RWPE1 (cell line): Measurements from ENCODE around the gene ARF3.
"Not testable (repeated sequence)": the region's sequence is repeated elsewhere in the genome, so short reads cannot be mapped to it uniquely, and the experiment has no call there.

Experiments
- CTCF ChIA-PET: fragments of 350-600 bp; sonication (Branson Sonifier 250); formaldehyde crosslinking; extraction: SDS; loops from one replicate; lab custom pipeline; 2021; lab: Yijun Ruan, JAX
- POLR2A ChIA-PET: fragments of 400-600 bp; formaldehyde crosslinking; extraction: SDS; loops from one replicate; lab custom pipeline; 2020; ENCODE audit warnings: antibody characterized with exemption; ENCODE audit not compliant: low non-redundant PET; lab: Yijun Ruan, JAX
- DNase-seq: peaks from one replicate; pipeline ENCODE4 v3.0.0; 2012; ENCODE audit warnings: low spot score
- H3K27ac ChIP-seq: fragments of 450-650 bp; 2 replicates; pipeline ENCODE4 v1.5.1; 2017
- CTCF ChIP-seq: fragments of 450-650 bp; conservative IDR thresholded peaks from 2 replicates; pipeline ENCODE4 v1.5.1; 2017; ENCODE audit warnings: low read depth, mild to moderate bottlenecking

ARF3 gene

DNA sequence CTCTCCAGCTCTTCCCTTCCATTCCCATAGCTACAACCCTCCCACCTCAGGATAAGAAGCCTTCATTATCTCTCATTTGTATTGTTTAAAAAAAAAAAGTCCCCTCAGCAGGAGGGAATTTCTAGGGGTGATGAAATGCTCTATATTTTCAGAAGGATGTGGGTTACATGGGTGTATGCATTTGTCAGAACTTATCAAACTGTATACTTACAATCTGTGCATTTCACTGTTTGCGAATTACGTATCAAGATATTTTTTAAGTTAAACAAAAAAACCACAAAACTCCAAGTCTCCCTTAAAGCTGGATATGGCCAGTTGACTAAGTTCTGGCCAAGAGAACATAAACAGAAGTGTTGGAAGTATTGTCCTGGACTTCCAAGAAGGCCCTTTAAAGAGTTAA lies 30.0 kb downstream of the ARF3 start:
- ChIA-PET CTCF (interaction anchor here (0.8 to 1.5 kb wide), 2 partner anchors 9 to 36 kb away, joined by 5 to 6 read pairs; no protein-coding TSS in a partner anchor), POLR2A (no interaction called here)
- no peak for DNase-seq
- H3K27ac ChIP-seq = no peak overlapping the region
- TF ChIP-seq CTCF = no peak

DNA sequence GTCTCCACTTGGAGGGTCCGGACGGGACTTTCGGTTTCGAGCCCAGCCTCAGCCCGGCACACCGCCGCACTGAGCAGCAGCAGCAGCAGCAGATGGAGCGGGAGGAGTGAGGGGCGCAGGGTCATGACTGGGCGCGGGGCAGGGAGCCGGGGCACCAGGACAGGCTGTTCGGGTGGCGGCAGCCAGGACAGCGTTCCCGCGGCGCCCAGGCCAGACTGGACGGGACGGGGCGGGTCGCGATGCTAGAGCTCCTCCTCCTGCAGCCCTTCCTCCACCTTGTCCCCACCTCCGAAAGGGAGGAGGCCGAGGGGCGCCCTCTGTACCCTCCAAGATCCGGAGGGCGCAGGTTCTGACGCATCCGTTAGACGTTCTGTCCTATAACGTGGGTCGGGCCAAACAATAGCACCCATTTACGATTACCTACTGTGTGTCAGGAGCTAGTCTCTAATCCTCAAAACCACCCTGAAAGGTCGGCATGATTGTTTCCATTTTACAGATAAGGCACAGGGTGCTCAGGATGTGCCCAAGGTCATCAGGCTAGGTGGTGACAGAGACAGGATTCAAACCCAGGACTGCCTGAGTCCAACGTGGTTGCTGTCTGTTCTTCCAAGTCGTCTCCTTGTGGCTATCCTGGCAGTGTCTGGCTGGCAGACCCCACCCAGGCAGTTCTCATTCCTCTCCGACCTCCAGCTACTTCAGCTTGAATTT lies 31.8 kb downstream of the ARF3 start, which contains the start of gene FKBP11:
Gene FKBP11 (minus strand): TSS at position 189 of the 708 bp plus-strand sequence. CDS start 64 bp downstream, at position 125.
- H3K27ac ChIP-seq = peak within 1 kb of the TSS; percentile 61
- DNase-seq = peak; percentile 41
- POLR2A ChIA-PET = no interaction called here
- TF ChIP-seq CTCF = no peak
- CTCF ChIA-PET = interaction anchor here (0.6 to 1.1 kb wide), 3 partner anchors 10 to 75 kb away, joined by 3 to 5 read pairs (median 3); no protein-coding TSS in a partner anchor

DNA sequence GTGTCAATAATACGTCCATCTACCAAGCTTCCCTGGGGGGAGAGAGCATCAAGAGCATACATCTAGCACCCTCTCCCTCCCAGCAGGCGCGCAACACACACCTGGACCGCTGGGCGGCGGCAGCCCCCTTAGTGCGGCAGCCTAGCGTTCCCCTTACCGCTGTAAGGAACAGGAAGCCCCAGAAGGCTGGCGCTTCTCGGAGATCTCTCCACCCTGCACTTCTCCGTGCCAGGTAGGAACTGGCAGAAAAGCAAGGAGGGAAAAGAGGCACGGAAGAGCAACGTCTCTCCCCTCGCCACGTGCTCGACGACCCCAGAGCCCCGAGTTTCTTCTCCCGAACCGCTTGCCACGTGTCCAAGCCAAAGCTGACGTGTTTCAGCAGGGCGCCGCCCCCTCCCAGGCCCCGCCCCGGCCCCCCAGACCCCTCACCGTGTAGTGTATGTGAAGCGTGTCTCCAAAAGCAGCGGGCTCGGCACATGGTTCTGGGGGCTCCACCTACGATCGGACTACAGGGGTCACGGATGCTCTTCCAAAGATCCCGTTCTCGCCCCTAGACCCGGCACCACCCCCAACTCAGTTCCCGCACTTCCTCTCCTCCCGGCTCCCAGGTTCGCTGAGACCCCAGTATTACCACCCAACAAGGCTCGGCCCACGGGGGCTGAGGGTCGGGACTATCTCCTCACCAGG lies 32.5 kb downstream of the ARF3 start:
- peak; percentile 49 for DNase-seq
- H3K27ac ChIP-seq = peak overlapping the region; percentile 61
- ChIA-PET CTCF (interaction anchor here (0.9 to 1.1 kb wide), 2 partner anchors 11 to 15 kb away, joined by 3 read pairs; no protein-coding TSS in a partner anchor), POLR2A (no interaction called here)
- TF ChIP-seq CTCF = peak; percentile 71

- DNase-seq = no peak
- CTCF ChIA-PET = interaction anchor here (1.0 kb wide), 1 partner anchor 13 kb away, joined by 3 read pairs; no protein-coding TSS in a partner anchor
- POLR2A ChIA-PET = no interaction called here
- no peak overlapping the region for H3K27ac ChIP-seq
- TF ChIP-seq CTCF = no peak
Measured at GRCh38 chr12:48923117-48923516, 34.2 kb downstream of the ARF3 start.

- ChIA-PET POLR2A (no interaction called here), CTCF (interaction anchor here (0.6 to 0.7 kb wide), 2 partner anchors 8 to 18 kb away, joined by 3 to 4 read pairs; no protein-coding TSS in a partner anchor)
- no peak for DNase-seq
- no peak for TF ChIP-seq CTCF
- H3K27ac ChIP-seq = no peak overlapping the region
Measured at GRCh38 chr12:48917857-48918537, 39.3 kb downstream of the ARF3 start.

GRCh38 chr12:48910196-48910595 lies 47.1 kb downstream of the ARF3 start:
- no peak overlapping the region for H3K27ac ChIP-seq
- no peak for DNase-seq
- no peak for TF ChIP-seq CTCF
- POLR2A ChIA-PET = no interaction called here
- CTCF ChIA-PET = interaction anchor here (0.7 kb wide), 1 partner anchor 8 kb away, joined by 4 read pairs; no protein-coding TSS in a partner anchor

DNA sequence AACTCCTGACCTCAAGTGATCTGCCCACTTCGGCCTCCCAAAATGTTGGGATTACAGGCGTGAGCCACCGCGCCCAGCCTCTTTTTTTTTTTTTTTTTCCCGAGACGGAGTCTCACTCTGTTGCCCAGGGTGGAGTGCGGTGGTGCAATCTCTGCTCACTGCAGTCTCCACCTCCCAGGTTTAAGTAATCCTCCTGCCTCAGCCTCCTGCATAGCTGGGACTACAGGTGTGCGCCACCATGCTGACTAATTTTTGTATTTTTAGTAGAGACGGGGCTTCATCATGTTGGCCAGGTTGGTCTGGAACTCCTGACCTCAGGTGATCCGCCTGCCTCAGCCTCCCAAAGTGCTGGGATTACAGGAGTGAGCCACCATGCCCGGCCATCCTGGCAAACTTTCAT lies 47.6 kb downstream of the ARF3 start:
- POLR2A ChIA-PET, H3K27ac ChIP-seq, DNase-seq: not testable (repeated sequence)
- CTCF ChIA-PET = interaction anchor here (0.7 kb wide), 1 partner anchor 8 kb away, joined by 4 read pairs; no protein-coding TSS in a partner anchor
